CD4-positive, alpha-beta T cell treated with Interleukin-17A for 4 hours (primary cell): Measurements from ENCODE around the gene APAF1.
"Not testable (repeated sequence)": the region's sequence is repeated elsewhere in the genome, so short reads cannot be mapped to it uniquely, and the experiment has no call there.

Experiments used
- DNase-seq: peaks from one replicate; pipeline ENCODE4 v3.0.0-alpha.2; 2020; ENCODE audit warnings: mixed read lengths

The APAF1 gene, protein sequence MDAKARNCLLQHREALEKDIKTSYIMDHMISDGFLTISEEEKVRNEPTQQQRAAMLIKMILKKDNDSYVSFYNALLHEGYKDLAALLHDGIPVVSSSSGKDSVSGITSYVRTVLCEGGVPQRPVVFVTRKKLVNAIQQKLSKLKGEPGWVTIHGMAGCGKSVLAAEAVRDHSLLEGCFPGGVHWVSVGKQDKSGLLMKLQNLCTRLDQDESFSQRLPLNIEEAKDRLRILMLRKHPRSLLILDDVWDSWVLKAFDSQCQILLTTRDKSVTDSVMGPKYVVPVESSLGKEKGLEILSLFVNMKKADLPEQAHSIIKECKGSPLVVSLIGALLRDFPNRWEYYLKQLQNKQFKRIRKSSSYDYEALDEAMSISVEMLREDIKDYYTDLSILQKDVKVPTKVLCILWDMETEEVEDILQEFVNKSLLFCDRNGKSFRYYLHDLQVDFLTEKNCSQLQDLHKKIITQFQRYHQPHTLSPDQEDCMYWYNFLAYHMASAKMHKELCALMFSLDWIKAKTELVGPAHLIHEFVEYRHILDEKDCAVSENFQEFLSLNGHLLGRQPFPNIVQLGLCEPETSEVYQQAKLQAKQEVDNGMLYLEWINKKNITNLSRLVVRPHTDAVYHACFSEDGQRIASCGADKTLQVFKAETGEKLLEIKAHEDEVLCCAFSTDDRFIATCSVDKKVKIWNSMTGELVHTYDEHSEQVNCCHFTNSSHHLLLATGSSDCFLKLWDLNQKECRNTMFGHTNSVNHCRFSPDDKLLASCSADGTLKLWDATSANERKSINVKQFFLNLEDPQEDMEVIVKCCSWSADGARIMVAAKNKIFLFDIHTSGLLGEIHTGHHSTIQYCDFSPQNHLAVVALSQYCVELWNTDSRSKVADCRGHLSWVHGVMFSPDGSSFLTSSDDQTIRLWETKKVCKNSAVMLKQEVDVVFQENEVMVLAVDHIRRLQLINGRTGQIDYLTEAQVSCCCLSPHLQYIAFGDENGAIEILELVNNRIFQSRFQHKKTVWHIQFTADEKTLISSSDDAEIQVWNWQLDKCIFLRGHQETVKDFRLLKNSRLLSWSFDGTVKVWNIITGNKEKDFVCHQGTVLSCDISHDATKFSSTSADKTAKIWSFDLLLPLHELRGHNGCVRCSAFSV (N-terminal part only)

GRCh38 chr12:98644712-98645571 lies at the start of gene APAF1, which contains the start of gene IKBIP:
APAF1 (plus strand) TSS chr12:98645290; CDS start chr12:98648360, 3,070 bp downstream.
IKBIP (minus strand) TSS chr12:98644788; CDS start chr12:98644701, 87 bp downstream.
- DNase-seq = peak; percentile 99

DNA sequence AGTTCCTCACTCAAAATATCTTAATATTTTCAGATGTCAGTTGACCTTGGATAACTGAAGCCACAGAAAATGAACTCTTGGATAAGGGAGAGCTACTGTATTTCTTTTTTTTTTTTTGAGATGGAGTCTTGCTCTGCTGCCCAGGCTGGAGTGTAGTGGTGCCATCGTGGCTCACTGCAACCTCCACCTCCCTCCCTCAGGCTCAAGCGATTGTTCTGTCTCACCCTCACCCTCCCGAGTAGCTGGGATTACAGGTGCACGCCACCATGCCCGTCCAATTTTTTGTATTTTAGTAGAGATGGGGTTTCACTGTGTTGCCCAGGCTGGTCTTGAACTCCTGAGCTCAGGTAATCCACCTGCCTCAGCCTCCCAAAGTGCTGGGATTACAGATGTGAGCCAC lies 47.8 kb upstream of the APAF1 start:
- not testable (repeated sequence) for DNase-seq

DNA sequence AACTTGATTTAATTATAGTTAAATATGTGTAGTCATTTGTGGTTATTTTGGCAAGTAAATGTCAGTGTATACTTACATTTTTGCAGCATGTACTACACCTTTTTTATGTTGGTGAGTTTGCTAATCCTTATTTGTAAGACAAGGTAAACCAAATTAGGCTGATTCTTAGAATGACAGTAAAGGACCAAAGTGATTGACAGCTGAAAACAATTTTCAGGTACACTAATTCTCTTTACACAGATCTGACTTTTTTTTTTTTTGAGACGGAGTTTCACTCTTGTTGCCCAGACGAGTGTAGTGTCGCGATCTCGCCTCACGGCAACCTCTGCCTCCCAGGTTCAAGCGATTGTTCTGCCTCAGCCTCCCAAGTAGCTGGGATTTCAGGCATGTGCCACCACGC lies 43.2 kb upstream of the APAF1 start:
- no peak for DNase-seq

DNA sequence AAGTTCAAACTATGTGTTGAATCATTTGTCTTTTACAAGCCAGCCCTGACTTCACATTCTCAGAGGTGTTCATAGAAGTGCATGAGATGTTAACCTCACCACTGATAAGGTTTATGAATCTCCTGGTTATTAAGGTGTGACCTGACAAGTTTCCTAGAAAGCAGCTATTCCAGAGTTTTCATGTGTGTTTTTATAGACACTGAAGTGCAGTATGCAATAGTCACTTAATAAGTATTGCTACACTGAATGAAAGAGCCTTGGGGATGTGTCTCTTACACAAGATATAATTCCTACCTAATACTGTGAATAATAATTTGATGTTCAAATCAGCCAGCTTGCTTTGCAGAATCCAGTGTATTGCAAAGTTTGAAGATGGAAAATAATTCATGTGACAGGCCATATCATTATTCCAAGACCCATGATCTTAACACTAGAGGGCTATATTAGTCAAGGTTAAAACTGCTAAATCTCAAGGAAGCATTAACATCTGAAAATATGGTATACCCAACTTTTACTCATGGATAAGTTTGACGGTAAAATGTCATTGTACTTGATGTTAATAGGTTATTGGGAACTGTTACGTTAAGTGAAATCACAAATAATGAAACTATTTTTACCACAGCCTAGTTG lies 38.6 kb upstream of the APAF1 start:
- DNase-seq = no peak

DNA sequence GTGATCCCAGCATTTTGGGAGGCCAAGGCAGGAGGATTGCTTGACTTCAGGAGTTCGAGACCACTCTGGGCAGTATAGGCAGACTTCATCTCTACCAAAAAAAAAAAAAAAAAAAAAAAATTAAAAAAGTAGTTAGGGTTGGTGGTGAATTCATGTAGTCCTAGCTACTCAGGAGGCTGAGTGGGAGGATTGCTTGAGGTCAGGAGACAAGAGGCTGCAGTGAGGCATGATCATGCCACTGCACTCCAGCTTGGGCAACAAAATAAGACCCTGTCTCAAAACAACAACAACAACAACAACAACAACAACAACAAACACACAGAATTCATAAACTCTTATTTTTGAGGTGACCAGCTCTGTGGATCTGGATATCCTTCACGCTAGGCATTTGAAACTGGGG lies 34.5 kb upstream of the APAF1 start:
- no peak for DNase-seq

- DNase-seq = no peak
These were observed 32.3 kb upstream of the APAF1 start for GRCh38 chr12:98612696-98613334.

GRCh38 chr12:98618952-98619351 lies 26.1 kb upstream of the APAF1 start:
- no peak for DNase-seq

DNA sequence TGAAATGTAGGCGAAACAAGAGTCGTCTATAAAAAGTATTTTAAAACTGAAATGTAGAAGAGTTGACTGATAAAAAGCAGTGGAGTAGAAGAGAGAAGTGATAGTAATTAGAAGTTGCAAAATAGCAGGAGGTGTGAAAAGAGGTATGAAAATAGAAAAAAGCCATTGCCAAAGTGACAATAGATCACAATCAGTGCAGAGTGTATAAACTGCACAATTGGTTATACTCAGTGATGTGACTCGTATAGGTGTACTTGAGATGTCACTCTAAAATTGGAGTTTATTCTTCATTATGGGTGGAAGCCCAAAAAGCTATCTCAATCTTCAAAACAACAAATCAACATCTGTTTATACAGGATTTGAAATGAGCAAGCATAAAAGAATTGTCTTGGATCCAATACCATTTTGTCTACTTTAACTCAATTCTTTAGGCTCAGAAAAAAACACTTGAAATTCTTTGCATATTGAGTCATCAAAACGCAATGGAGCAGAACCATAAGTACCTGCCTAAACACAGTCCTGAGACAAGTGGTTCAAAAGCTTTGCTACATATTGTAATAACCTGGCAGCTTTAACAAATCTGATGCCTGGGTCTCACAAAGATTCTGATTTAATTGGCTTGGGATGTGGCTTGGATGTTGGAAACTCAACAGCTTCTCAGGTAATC lies 9.3 kb upstream of the APAF1 start:
- DNase-seq = no peak

GRCh38 chr12:98637068-98637467 lies 8.0 kb upstream of the APAF1 start:
- DNase-seq = no peak

DNA sequence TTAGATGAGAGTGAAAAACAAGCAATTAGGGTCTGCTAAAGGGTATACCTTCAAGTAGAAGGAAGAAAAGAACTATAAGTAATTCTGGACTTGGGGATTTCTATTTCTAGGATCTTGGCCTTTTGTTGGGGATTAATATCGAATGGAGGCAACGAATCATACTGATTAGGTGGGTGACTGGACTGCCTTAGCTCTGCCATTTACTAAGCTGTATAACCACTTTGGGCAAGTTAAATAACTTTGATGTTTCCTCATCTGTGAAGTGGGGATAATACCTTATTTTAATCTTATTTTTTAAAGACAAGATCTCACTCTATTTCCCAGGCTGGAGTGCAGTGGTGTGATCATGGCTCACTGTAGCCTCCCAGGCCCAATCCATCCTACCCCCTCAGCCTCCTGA lies 7.1 kb upstream of the APAF1 start:
- DNase-seq = no peak

DNA sequence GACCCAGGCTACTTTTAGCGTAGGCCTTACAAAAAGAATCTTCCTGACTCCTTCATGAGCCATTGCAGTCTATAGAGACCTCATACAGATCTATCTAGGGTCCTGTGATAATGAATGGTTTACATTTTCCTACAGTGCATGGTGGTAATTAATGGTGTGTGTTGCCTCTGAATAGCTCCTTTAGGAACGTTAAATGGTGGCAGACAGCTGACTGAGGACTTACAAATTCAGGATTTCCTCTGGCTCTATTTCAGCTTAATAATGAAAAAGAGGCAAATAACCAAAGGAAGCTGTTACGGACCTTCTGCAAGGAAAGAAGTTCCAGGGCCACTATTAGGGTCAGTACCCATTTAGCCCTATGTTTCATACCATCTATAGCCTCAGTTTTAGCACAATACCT lies 5.6 kb upstream of the APAF1 start:
- no peak for DNase-seq

- not testable (repeated sequence) for DNase-seq
These were observed 2.3 kb upstream of the APAF1 start for GRCh38 chr12:98642801-98643200.

- no peak for DNase-seq
These were observed 718 bp upstream of the APAF1 start for GRCh38 chr12:98644433-98644711.

DNA sequence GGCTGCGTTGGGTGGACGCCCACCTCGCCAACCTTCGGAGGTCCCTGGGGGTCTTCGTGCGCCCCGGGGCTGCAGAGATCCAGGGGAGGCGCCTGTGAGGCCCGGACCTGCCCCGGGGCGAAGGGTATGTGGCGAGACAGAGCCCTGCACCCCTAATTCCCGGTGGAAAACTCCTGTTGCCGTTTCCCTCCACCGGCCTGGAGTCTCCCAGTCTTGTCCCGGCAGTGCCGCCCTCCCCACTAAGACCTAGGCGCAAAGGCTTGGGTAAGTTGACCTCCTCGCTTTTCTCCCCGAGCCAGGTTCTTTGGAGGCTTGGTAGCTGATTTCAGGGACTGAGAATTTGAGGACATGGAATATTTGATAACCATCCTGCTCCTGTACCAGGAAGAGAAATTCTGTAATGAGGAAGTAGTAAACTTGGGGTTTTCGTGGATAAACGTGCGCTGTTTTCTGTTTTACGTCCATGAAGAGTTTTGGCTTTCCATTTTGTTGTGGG lies 530 bp downstream of the APAF1 start:
- no peak for DNase-seq

GRCh38 chr12:98646294-98647090 lies 1.4 kb downstream of the APAF1 start:
- DNase-seq = no peak

GRCh38 chr12:98651328-98651727 lies 6.2 kb downstream of the APAF1 start:
- DNase-seq = no peak

DNA sequence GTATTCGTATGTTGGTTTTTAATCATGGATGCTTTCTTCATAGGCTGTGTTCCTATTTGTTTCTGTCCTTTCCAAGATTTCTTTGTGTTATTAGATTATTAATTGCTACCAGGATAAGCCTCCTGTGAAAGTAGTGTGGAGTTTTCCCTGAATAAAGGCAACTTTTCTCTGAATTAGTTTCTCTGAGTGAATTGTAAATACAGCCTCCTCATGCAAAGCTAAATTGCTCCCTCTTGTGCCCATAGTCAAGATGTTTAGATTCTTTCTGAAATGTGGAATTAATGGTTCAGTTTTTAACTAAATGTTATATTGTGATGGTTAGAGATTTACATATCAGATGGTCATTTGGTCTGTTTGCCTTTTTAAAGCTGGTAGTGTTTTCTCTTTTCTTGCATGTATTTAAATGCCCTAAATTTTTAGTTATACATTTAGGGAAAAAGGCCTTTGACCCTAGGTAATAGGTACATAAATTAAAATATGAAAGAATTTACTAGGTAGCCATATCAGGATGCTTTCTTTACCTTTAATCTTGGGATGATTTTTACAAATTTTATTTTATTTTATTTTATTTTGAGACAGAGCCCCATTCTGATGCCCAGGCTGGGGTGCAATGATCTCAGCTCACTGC lies 8.9 kb downstream of the APAF1 start:
- peak; percentile 13 for DNase-seq

DNA sequence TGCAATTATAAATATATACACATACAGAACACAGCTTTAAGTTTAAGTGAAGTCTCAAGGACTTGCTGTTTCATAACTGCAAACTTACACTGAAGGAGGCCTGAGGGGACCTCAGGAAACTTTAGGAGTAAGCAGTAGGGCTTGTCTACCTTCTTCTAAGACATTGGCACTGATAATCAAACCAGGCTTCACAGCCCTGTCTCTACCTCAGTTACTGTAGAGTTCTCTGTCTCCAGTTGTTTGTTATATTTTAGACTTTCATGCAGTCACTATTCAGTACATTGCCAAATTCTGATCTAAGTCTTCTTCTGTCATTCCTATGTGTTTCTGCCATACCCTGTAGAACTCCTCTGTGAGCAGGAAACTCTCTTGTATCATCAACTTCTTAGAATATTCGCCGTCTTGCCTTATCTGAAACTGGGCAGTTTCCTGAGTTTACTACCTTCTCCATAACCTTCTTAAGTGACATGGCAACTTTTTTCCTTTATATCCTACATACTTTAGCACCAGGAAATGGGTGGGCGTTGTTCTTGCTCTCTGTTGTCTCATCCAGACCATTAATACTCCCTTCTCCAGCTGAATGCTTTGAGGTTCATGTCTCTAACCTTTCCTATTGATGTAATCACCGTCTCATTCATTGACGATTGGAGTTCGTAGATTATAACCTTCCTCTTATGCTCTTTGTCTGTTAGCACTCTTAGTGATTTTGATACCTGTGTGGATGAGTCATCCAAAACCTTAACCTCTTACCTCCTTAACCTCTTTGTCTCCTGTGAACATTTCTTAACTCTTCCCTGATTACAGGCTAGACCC lies 11.4 kb downstream of the APAF1 start:
- DNase-seq = no peak
